Esophagus muscularis mucosa (tissue), 3 donors: ENCODE measurements around the gene ARID1B.

Experiments used
- POLR2AphosphoS5 ChIP-seq, 2 donors: sonication (generic); formaldehyde crosslinking; IDR thresholded peaks; one replicate each; pipeline ENCODE4 v1.6.1; 2017; ENCODE audit warnings: antibody characterized with exemption in 2 of 2
- TF ChIP-seq, protein P1 (sequence below), 3 experiments: fragments of 200-600 bp in 2 of 3; fragments of 450-650 bp in 1 of 3; sonication (generic) in 2 of 3; IDR thresholded peaks; one replicate each; pipeline ENCODE4 v1.5.1; 2017 to 2019; ENCODE audit warnings: antibody characterized with exemption in 3 of 3, mild to moderate bottlenecking in 2 of 3, moderate library complexity in 1 of 3

DNA sequence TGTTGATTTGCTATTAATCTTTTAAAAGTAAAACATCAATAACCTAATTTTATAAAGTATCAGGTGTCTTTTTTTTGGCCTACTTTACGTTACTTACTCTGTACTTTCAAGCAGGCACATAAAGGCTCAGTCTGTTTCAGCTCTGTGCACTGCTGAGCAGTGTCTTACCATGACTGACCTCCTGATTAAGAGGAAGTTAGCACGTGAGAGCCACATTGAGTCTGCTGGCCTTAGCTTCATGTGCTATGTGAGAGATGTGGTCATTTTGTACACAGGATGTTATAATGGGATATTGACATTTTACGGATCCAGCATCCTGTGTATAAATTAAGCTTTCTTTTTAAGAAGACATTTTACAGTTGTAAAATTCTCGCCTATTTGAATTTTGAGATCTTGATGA lies 31.9 kb downstream of the ARID1B start:
- peak in 1 of 2 donors; percentile 57 for TF ChIP-seq POLR2AphosphoS5 (IDR thresholded peaks at IDR 0.05)
- TF ChIP-seq, protein P1, sequence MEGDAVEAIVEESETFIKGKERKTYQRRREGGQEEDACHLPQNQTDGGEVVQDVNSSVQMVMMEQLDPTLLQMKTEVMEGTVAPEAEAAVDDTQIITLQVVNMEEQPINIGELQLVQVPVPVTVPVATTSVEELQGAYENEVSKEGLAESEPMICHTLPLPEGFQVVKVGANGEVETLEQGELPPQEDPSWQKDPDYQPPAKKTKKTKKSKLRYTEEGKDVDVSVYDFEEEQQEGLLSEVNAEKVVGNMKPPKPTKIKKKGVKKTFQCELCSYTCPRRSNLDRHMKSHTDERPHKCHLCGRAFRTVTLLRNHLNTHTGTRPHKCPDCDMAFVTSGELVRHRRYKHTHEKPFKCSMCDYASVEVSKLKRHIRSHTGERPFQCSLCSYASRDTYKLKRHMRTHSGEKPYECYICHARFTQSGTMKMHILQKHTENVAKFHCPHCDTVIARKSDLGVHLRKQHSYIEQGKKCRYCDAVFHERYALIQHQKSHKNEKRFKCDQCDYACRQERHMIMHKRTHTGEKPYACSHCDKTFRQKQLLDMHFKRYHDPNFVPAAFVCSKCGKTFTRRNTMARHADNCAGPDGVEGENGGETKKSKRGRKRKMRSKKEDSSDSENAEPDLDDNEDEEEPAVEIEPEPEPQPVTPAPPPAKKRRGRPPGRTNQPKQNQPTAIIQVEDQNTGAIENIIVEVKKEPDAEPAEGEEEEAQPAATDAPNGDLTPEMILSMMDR (IDR thresholded peaks at IDR 0.05): no peak
